ENCODE data around the gene MDFIC2.

MDFIC2 gene

GRCh38 chr3:70177881-70178645 is 134.4 kb downstream of the MDFIC2 start:
- DNase-seq = no peak

GRCh38 chr3:70176224-70176623 is 136.2 kb downstream of the MDFIC2 start:
- DNase-seq = no peak

- no peak for DNase-seq
Observed at GRCh38 chr3:70156808-70157207, 155.6 kb downstream of the MDFIC2 start.

GRCh38 chr3:70150599-70150998 is 161.8 kb downstream of the MDFIC2 start:
- DNase-seq = no peak

GRCh38 chr3:70149714-70150400 is 162.6 kb downstream of the MDFIC2 start:
- no peak for DNase-seq

Data from DMS79 (cell line).